ENCODE results near the gene SLC15A3.
A peak's percentile ranks its signal among the peaks of the same experiment; 100 is the strongest.

Gene SLC15A3

GRCh38 chr11:60917267-60917666 is 34.7 kb downstream of the SLC15A3 start:
- Histone ChIP-seq H3K9me3 (ENCODE audit: severe bottlenecking) (no peaks in the 10 kb centered on the region), H3K4me3 (ENCODE audit: severe bottlenecking) (no peak overlapping the region), H3K27ac (ENCODE audit: poor library complexity, severe bottlenecking) (peak overlapping the region; percentile 65), H3K27me3 (ENCODE audit: insufficient read depth, poor library complexity, severe bottlenecking) (no peaks in the 10 kb centered on the region), H3K4me1 (ENCODE audit: insufficient read depth, poor library complexity, severe bottlenecking) (peaks cover 21% of the 10 kb centered on the region), H3K36me3 (ENCODE audit: low read depth) (peaks cover 28% of the 10 kb centered on the region)
- DNase-seq (ENCODE audit: low spot score) (no peak), ATAC-seq (ENCODE audit: low read depth) (no peak)
- TF ChIP-seq, protein P1, sequence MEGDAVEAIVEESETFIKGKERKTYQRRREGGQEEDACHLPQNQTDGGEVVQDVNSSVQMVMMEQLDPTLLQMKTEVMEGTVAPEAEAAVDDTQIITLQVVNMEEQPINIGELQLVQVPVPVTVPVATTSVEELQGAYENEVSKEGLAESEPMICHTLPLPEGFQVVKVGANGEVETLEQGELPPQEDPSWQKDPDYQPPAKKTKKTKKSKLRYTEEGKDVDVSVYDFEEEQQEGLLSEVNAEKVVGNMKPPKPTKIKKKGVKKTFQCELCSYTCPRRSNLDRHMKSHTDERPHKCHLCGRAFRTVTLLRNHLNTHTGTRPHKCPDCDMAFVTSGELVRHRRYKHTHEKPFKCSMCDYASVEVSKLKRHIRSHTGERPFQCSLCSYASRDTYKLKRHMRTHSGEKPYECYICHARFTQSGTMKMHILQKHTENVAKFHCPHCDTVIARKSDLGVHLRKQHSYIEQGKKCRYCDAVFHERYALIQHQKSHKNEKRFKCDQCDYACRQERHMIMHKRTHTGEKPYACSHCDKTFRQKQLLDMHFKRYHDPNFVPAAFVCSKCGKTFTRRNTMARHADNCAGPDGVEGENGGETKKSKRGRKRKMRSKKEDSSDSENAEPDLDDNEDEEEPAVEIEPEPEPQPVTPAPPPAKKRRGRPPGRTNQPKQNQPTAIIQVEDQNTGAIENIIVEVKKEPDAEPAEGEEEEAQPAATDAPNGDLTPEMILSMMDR (IDR thresholded peaks at IDR 0.05; ENCODE audit: poor library complexity, severe bottlenecking): no peak

GRCh38 chr11:60916669-60917206 is 35.2 kb downstream of the SLC15A3 start:
- Histone ChIP-seq H3K4me3 (ENCODE audit: severe bottlenecking) (no peak overlapping the region), H3K4me1 (ENCODE audit: insufficient read depth, poor library complexity, severe bottlenecking) (peaks cover 21% of the 10 kb centered on the region), H3K9me3 (ENCODE audit: severe bottlenecking) (no peaks in the 10 kb centered on the region), H3K36me3 (ENCODE audit: low read depth) (peaks cover 28% of the 10 kb centered on the region), H3K27me3 (ENCODE audit: insufficient read depth, poor library complexity, severe bottlenecking) (no peaks in the 10 kb centered on the region), H3K27ac (ENCODE audit: poor library complexity, severe bottlenecking) (peak overlapping the region; percentile 65)
- no peak for ATAC-seq (ENCODE audit: low read depth)
- TF ChIP-seq, protein P1 (IDR thresholded peaks at IDR 0.05; ENCODE audit: poor library complexity, severe bottlenecking): no peak
- DNase-seq (ENCODE audit: low spot score): no peak

DNA sequence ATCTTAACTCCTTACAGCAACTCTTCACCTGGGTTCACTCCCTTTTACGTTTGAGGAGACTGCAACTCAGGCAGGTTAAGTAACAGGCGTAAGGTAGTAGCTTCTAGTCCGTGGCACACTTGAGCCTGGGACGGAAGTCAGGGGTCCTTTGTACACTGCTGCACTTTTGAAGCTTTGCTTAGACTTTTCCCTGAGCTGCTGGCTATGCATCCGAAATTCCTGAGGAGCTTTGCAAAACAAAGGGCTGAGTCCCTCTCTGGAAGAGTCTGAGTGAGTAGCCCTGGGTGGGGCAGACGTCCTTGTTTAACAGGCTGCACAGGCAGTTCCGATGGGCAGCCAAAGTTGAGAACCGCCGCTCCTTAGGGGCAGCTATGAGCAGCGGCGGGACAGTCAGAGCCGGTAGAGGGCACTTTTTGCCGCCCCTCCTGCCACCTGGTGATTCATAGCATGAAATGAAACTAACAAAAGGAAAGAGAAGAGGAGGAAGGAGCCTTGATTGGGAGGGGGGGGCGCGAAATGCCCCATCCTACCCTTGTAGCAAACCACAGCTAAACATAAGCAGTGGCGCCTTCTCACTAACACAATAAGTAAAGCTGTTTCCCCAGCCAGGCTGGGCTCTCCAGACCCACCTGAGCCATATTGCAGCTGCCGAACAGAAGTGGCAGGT is 36.6 kb downstream of the SLC15A3 start:
- Histone ChIP-seq H3K4me3 (ENCODE audit: severe bottlenecking) (peak overlapping the region; percentile 51), H3K36me3 (ENCODE audit: low read depth) (peaks cover 17% of the 10 kb centered on the region), H3K4me1 (ENCODE audit: insufficient read depth, poor library complexity, severe bottlenecking) (peaks cover 21% of the 10 kb centered on the region), H3K9me3 (ENCODE audit: severe bottlenecking) (no peaks in the 10 kb centered on the region), H3K27me3 (ENCODE audit: insufficient read depth, poor library complexity, severe bottlenecking) (no peaks in the 10 kb centered on the region), H3K27ac (ENCODE audit: poor library complexity, severe bottlenecking) (peak overlapping the region; percentile 65)
- DNase-seq (ENCODE audit: low spot score) (no peak), ATAC-seq (ENCODE audit: low read depth) (peak; percentile 75)
- TF ChIP-seq, protein P1 (IDR thresholded peaks at IDR 0.05; ENCODE audit: poor library complexity, severe bottlenecking): peak; percentile 72

- no peaks in the 10 kb centered on the region for H3K27me3 ChIP-seq (ENCODE audit: insufficient read depth, poor library complexity, severe bottlenecking)
- DNase-seq (ENCODE audit: low spot score): no peak
- H3K36me3 ChIP-seq (ENCODE audit: low read depth): peaks cover 11% of the 10 kb centered on the region
- H3K4me3 ChIP-seq (ENCODE audit: severe bottlenecking): peak overlapping the region; percentile 51
- peak; percentile 22 for ATAC-seq (ENCODE audit: low read depth)
- no peaks in the 10 kb centered on the region for H3K9me3 ChIP-seq (ENCODE audit: severe bottlenecking)
- peak overlapping the region; percentile 65 for H3K27ac ChIP-seq (ENCODE audit: poor library complexity, severe bottlenecking)
- TF ChIP-seq, protein P1 (IDR thresholded peaks at IDR 0.05; ENCODE audit: poor library complexity, severe bottlenecking): no peak
- peaks cover 21% of the 10 kb centered on the region for H3K4me1 ChIP-seq (ENCODE audit: insufficient read depth, poor library complexity, severe bottlenecking)
Measured at GRCh38 chr11:60914633-60915247, 37.2 kb downstream of the SLC15A3 start.
